SU-DHL-6 (cell line): Measurements from ENCODE around the gene FAP.
A peak's percentile ranks its signal among the peaks of the same experiment; 100 is the strongest.

Experiments
- H2AFZ ChIP-seq: fragments of 200-600 bp; sonication (generic); 2 replicates; pipeline ENCODE4 v1.6.1; 2014; ENCODE audit warnings: low read depth, mild to moderate bottlenecking, moderate library complexity, mixed read lengths, antibody characterized with exemption, low read length; ENCODE audit not compliant: severe bottlenecking
- H3F3A ChIP-seq: fragments of 200-600 bp; shearing (Covaris generic); 2 replicates; pipeline ENCODE4 v1.6.0; 2016; ENCODE audit warnings: antibody characterized with exemption, mild to moderate bottlenecking; ENCODE audit not compliant: insufficient read depth
- H3K27ac ChIP-seq: fragments of 200-600 bp; sonication (generic); 2 replicates; pipeline ENCODE4 v1.5.1; 2016; ENCODE audit warnings: low read depth, mild to moderate bottlenecking, low read length, moderate library complexity, mixed read lengths
- H3K27me3 ChIP-seq: fragments of 200-600 bp; sonication (generic), shearing (Covaris generic); 2 replicates; pipeline ENCODE4 v1.6.0; 2014; ENCODE audit warnings: mild to moderate bottlenecking, low read length
- H3K36me3 ChIP-seq: fragments of 200-600 bp; sonication (generic); 2 replicates; pipeline ENCODE4 v1.6.1; 2014; ENCODE audit warnings: mild to moderate bottlenecking, low read length, mixed read lengths
- H3K4me2 ChIP-seq: fragments of 300-600, 200-600 bp; shearing (Covaris generic), sonication (generic); 2 replicates; pipeline ENCODE4 v1.6.0; 2014; ENCODE audit warnings: low read length, low read depth, mild to moderate bottlenecking; ENCODE audit not compliant: poor library complexity, severe bottlenecking
- H3K4me3 ChIP-seq: fragments of 200-600 bp; sonication (generic); 2 replicates; pipeline ENCODE4 v1.5.1; 2014; ENCODE audit warnings: antibody characterized with exemption, low read length, mild to moderate bottlenecking, mixed read lengths; ENCODE audit not compliant: insufficient read depth, poor library complexity, severe bottlenecking
- H3K79me2 ChIP-seq: fragments of 200-600 bp; sonication (generic); 2 replicates; pipeline ENCODE4 v1.6.1; 2014; ENCODE audit warnings: mild to moderate bottlenecking, low read length, moderate library complexity; ENCODE audit not compliant: insufficient read depth
- H3K9ac ChIP-seq: fragments of 200-600 bp; sonication (generic); 2 replicates; pipeline ENCODE4 v1.7.0; 2014; ENCODE audit warnings: mild to moderate bottlenecking, low read length
- H3K9me2 ChIP-seq: fragments of 200-600 bp; sonication (generic); replicated peaks from 2 replicates; pipeline ENCODE4 v1.6.1; 2014; ENCODE audit warnings: low read length; ENCODE audit not compliant: insufficient read depth
- H3K9me3 ChIP-seq: fragments of 200-600 bp; sonication (generic); 2 replicates; pipeline ENCODE4 v1.6.1; 2014; ENCODE audit warnings: low read length, mixed read lengths; ENCODE audit not compliant: insufficient read depth
- H4K20me1 ChIP-seq: fragments of 200-600 bp; sonication (generic); 2 replicates; pipeline ENCODE4 v1.6.1; 2014; ENCODE audit warnings: low read depth, mild to moderate bottlenecking, antibody characterized with exemption, low read length, moderate library complexity, mixed read lengths
- EZH2phosphoT487 ChIP-seq: fragments of 200-600 bp; sonication (generic), shearing (Covaris generic); conservative IDR thresholded peaks from 2 replicates; pipeline ENCODE4 v1.6.1; 2018; ENCODE audit warnings: mild to moderate bottlenecking, antibody characterized with exemption, low read length, moderate library complexity, mixed read lengths
- TF ChIP-seq, protein P1 (sequence below): fragments of 200-600 bp; sonication (generic); IDR thresholded peaks from one replicate; pipeline ENCODE4 v1.5.1; 2017; ENCODE audit warnings: antibody characterized with exemption, mild to moderate bottlenecking, low read length, moderate library complexity; ENCODE audit not compliant: insufficient read depth, poor library complexity, severe bottlenecking

FAP gene

GRCh38 chr2:162125138-162125537 lies 118.1 kb downstream of the FAP start:
- no peaks in the 10 kb centered on the region for H3K79me2 ChIP-seq
- no peak for TF ChIP-seq EZH2phosphoT487
- TF ChIP-seq, protein P1, sequence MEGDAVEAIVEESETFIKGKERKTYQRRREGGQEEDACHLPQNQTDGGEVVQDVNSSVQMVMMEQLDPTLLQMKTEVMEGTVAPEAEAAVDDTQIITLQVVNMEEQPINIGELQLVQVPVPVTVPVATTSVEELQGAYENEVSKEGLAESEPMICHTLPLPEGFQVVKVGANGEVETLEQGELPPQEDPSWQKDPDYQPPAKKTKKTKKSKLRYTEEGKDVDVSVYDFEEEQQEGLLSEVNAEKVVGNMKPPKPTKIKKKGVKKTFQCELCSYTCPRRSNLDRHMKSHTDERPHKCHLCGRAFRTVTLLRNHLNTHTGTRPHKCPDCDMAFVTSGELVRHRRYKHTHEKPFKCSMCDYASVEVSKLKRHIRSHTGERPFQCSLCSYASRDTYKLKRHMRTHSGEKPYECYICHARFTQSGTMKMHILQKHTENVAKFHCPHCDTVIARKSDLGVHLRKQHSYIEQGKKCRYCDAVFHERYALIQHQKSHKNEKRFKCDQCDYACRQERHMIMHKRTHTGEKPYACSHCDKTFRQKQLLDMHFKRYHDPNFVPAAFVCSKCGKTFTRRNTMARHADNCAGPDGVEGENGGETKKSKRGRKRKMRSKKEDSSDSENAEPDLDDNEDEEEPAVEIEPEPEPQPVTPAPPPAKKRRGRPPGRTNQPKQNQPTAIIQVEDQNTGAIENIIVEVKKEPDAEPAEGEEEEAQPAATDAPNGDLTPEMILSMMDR = no peak
- no peaks in the 10 kb centered on the region for H3K36me3 ChIP-seq
- H3K4me3 ChIP-seq = no peak overlapping the region
- no peak overlapping the region for H2AFZ ChIP-seq
- no peaks in the 10 kb centered on the region for H3F3A ChIP-seq
- no peaks in the 10 kb centered on the region for H3K9me3 ChIP-seq
- no peaks in the 10 kb centered on the region for H3K27me3 ChIP-seq
- no peak overlapping the region for H3K27ac ChIP-seq
- no peak overlapping the region for H3K9ac ChIP-seq
- H3K9me2 ChIP-seq = no peaks in the 10 kb centered on the region
- no peak overlapping the region for H3K4me2 ChIP-seq
- H4K20me1 ChIP-seq = no peaks in the 10 kb centered on the region; the same call in 1 of the 2 replicates

- Histone ChIP-seq H3K4me2 (no peak overlapping the region), H3K79me2 (no peaks in the 10 kb centered on the region), H3K9me3 (no peaks in the 10 kb centered on the region), H3K27me3 (no peaks in the 10 kb centered on the region), H3K36me3 (no peaks in the 10 kb centered on the region), H3K9ac (no peak overlapping the region), H4K20me1 (no peaks in the 10 kb centered on the region; the same call in 1 of the 2 replicates), H3F3A (no peaks in the 10 kb centered on the region), H3K27ac (no peak overlapping the region), H3K9me2 (no peaks in the 10 kb centered on the region), H2AFZ (no peak overlapping the region), H3K4me3 (no peak overlapping the region)
- TF ChIP-seq, protein P1 = peak; percentile 54
- TF ChIP-seq EZH2phosphoT487 = no peak
These were observed 119.2 kb downstream of the FAP start for GRCh38 chr2:162123806-162124758.
